Fibroblast of lung (primary cell): ENCODE measurements around the gene PLA2G2C.

Experiments
- CTCF ChIP-seq, 2 donors: IDR thresholded peaks in 1 of 2; conservative IDR thresholded peaks in 1 of 2; 1 replicate in 1 of 2; 2 replicates in 1 of 2; pipeline ENCODE4 v1.5.1; 2011 to 2012; ENCODE audit warnings: low read length in 2 of 2, control low read depth in 1 of 2, inconsistent platforms in 1 of 2, low read depth in 1 of 2, mild to moderate bottlenecking in 1 of 2
- EZH2 ChIP-seq: IDR thresholded peaks from 2 replicates; pipeline ENCODE4 v1.5.1; 2012; ENCODE audit warnings: low read length, control low read depth, mild to moderate bottlenecking; ENCODE audit errors: missing control alignments

GRCh38 chr1:20210736-20211460, 24.6 kb upstream of the PLA2G2C start:
- TF ChIP-seq CTCF (conservative IDR thresholded peaks at IDR 0.05 in 1 of 2, IDR thresholded peaks at IDR 0.05 in 1 of 2; ENCODE audit: low read depth in 1 of 2, low read length in 2 of 2) (no peak), EZH2 (no peak)
